Stimulated activated CD8-positive, alpha-beta memory T cell treated with anti-CD3 and anti-CD28 coated beads, Interleukin-7, amount 100 ng/mL, for 1 hour (primary cell): ENCODE data around the gene GPC6.
A peak's percentile ranks its signal among the peaks of the same experiment; 100 is the strongest.

Experiments
- DNase-seq, 2 donors: peaks; one replicate each; pipeline ENCODE4 v3.0.0-alpha.2; 2020; ENCODE audit warnings: low read depth in 2 of 2

The GPC6 gene

DNA sequence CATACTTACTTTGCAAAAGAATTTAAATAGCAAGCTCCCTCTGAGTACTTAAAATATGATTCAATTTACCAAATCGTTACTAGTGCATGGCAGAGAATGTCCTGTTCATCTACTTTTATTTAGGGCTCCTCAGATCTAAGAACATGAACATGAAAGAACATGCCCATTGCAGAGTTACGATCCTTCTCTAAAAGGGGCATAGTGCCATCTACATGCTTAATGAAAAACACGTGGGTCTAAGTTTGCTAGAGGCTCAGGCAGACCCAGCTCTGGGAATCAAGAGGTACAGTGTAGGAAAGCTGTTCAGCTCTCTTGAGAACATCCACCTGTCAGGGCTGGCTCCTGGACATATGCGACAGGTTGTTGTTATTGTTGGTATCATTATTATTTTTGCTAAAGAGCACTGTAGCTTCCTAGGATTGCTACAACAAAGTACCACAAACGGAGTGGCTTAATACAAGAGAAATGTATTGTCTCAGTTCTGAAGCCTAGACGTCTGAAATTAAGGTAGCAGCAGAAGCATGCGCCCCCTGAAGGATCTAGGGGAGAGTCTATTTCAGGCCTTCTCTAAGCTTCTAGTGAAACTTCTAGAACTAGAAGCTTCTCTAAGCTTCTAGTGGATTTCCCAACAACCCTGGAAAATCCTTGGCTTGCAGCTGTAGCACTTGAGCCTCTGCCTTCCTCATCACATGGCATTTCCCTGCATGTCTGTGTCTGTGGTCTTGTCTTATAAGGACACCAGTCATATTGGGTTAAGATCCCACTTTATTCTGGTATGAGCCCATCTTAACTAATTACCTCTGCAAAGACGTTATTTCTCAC, 1119.0 kb downstream of the GPC6 start:
- no peak for DNase-seq

- no peak for DNase-seq
These were observed 1119.8 kb downstream of the GPC6 start for GRCh38 chr13:94346261-94347019.

GRCh38 chr13:94351292-94351990, 1124.8 kb downstream of the GPC6 start:
- DNase-seq, result no peak

DNA sequence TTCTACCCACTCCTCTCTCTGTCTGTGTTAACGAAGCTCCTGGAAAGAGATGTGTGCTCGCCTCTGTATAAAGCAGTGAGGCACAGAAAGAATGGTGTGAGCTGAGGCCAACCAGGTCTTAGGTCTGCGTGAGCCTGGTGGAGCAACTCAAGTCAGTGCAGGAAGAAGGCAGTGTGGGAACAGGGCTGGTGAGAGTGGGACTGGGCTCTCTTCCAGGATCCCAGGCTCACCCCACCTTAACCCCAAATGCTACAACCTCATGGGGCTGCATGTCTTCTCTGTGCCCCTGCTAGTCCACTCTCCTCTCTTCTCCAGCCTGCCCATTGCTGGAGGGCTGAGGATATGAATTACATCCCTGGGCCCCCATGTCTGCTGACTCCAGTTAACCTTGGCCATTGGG, 1125.5 kb downstream of the GPC6 start:
- no peak for DNase-seq

GRCh38 chr13:94353167-94353710, 1126.6 kb downstream of the GPC6 start:
- no peak for DNase-seq

- no peak for DNase-seq
These were observed 1133.3 kb downstream of the GPC6 start for GRCh38 chr13:94359875-94360274.

- DNase-seq, result peak; percentile 18 to 32
These were observed 1135.9 kb downstream of the GPC6 start for GRCh38 chr13:94362411-94362909.

GRCh38 chr13:94366677-94367076, 1140.1 kb downstream of the GPC6 start:
- no peak for DNase-seq

DNA sequence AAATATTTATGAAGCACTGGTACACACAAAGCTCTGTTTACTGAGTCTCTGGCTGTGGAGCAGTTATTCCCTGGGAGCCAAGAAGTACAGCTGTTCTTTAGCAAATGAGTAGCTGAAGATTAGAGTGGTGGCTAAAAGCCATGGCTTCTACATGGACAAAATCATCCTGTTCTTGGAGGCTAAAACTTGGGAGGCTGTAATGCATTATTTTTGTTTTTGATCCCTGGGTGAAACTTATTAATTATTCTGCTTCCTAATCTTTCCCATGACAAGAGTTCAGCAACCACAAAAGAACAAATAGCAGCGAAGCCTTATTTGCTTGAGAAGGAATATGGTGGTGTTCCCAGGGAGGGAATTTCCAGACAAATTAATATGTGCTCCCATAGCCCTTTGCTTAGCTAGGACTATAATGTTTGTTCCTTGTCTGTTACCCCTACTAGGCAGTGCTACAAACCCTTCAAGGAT, 1143.4 kb downstream of the GPC6 start:
- DNase-seq, result no peak

DNA sequence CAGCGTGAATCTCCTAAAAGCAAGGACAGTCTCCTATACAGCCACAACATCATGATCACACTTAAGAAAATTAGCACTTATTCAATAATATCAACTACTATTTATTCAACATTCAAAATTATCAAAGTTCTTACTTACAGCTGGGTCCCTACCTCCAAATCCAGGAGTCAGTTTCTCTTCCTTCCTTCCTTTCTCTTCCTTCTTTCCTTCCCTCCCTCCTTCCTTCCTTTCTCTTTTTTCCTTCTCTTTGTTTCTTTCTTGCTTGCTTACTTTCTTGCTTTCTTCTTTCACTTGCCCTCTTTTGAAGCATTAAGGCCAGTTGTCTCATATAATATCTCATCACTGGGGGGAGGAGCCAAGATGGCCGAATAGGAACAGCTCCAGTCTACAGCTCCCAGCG, 1145.2 kb downstream of the GPC6 start:
- DNase-seq, result no peak

- no peak for DNase-seq
These were observed 1155.9 kb downstream of the GPC6 start for GRCh38 chr13:94382517-94382916.

DNA sequence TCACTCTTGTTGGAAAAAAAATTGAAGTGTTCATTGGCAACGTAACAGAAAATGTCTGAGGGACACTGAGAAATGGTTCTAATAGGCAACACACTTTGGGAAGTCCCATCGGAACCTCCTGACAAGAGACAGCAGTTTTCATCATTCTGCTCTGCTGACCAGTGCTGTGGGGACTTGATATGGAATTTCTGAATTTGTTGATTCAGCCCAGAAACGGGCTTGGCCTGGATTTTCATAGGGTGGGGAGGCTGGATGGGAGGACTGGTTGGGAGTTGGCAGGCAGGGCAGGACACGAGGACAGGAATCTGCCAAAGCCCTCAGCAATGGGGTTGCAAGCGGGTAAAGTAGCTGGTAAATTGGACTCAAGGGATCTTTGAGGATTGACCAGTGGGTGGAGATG, 1156.4 kb downstream of the GPC6 start:
- DNase-seq, result no peak

- no peak for DNase-seq
These were observed 1157.8 kb downstream of the GPC6 start for GRCh38 chr13:94384231-94384905.

DNA sequence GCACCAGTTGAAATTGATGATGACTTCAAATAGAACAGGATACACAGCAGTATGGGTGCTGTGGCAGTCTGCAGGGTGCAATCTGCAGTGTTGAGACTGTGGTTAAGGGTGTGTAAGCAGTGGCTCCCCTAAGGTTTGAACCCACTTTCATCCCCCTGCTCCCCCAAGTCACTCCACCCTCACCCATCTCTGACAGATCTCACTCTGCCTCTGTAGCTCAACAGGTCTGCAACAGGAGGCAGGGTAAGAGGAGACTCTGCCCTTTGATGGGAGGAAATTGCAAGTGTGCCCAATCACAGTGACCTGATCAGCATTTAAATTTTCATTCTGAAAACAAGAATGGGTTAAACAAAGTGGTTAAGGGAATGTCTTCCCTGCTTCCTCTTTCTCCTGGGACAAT, 1160.4 kb downstream of the GPC6 start:
- no peak for DNase-seq

- no peak for DNase-seq
These were observed 1163.2 kb downstream of the GPC6 start for GRCh38 chr13:94389604-94390351.

GRCh38 chr13:94390881-94391280, 1164.3 kb downstream of the GPC6 start:
- no peak for DNase-seq

GRCh38 chr13:94394723-94395122, 1168.1 kb downstream of the GPC6 start:
- no peak for DNase-seq

DNA sequence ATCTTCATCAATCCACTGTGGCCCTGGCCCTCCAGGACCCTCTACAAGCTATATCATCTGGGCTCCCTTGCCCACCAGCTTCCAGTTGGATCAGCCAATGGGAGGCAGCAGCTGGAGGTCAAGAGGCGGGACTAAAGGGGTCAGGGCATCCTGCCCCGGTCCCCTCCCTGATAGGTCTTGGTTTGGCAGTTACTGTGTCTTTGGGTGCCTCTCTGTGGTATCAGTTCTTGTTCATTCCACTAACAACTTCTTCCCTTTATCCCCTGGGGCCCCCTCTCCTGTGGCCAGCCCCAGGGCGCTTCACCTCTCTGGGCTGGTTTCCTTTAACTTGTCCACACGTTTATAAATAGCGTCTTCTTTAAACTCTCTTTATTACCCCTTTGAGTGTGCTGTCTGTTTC, 1169.3 kb downstream of the GPC6 start:
- no peak for DNase-seq

GRCh38 chr13:94399812-94400211, 1173.2 kb downstream of the GPC6 start:
- no peak for DNase-seq

DNA sequence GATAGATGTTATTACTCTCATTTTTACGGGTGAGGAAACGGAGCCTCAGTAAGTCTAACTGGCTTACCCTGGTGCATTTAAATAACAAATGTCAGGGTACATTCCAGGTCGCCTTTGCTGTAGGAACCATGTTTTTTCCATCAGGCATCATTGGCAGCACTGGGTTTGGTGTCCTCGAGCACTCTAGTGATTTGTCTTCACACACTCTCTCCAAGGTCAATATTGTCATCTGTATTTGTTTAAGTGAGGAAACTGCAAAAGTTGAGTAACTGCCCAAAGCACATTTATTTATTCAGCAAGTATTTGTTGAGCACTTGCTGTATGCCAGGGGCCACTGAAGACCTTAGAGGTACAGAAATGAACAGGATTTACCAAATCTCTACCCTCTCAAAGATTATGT, 1174.3 kb downstream of the GPC6 start:
- DNase-seq, result no peak
